Sigmoid colon (tissue), 7 donors: ENCODE data around the gene NUPR2. TPM values are rescaled to one million over a fixed set of nuclear protein-coding genes. Genes with fewer than 3 reads are reported as not detected.

Experiments used
- polyA plus RNA-seq, 3 donors: library from polyadenylated mRNA; stranded (reverse); fragments of 200-250 nt; gene quantifications; one replicate each; pipeline ENCODE4 v1.2.3, GENCODE V29; 2013
- total RNA-seq, 4 donors: library from RNA; depleted of rRNA; stranded (reverse); fragments of >200 nt; gene quantifications; one replicate each; pipeline ENCODE4 v1.1.0, GENCODE V29; 2016
- donor health status: healthy with polysubstance abuse.
- donor health status: Bipolar disorder and iron deficiency.
- donor health status: healthy.

NUPR2 gene
- total and polyA plus RNA-seq, 7 donors, result 1.8 to 6.0 (median 2.9) TPM; not detected in 4

Other genes starting within 250 kb of the NUPR2 start
- gene ZNF713, start 229.0 kb downstream of the NUPR2 start, total RNA-seq, result 1 to 10 TPM; 2.2 to 6.6 (median 2.5) TPM
- 1 to 10 TPM in 2 of 3 donors, under 1 TPM in 1; 0.69 to 1.2 (median 1.2) TPM for gene ZNF713, start 229.0 kb downstream of the NUPR2 start, polyA plus RNA-seq
- 10 to 100 TPM in 3 of 4 donors, 1 to 10 TPM in 1; 9.7 to 15.6 (median 12.5) TPM for gene MRPS17, start 164.5 kb downstream of the NUPR2 start, total RNA-seq
- 10 to 100 TPM; 13.2 to 17.1 (median 16.9) TPM for gene MRPS17, start 164.5 kb downstream of the NUPR2 start, polyA plus RNA-seq
- 100 to 1,000 TPM; 101 to 158 (median 134) TPM for gene NIPSNAP2, start 151.8 kb downstream of the NUPR2 start, total RNA-seq
- 100 to 1,000 TPM in 1 of 3 donors, 10 to 100 TPM in 2; 39.6 to 116 (median 77.5) TPM for gene NIPSNAP2, start 151.8 kb downstream of the NUPR2 start, polyA plus RNA-seq
- gene PSPH, start 65.0 kb downstream of the NUPR2 start, total RNA-seq, result 10 to 100 TPM in 2 of 4 donors, 1 to 10 TPM in 2; 7.2 to 18.8 (median 9.9) TPM
- gene PSPH, start 65.0 kb downstream of the NUPR2 start, polyA plus RNA-seq, result 10 to 100 TPM in 1 of 3 donors, 1 to 10 TPM in 2; 7.2 to 15.1 (median 7.2) TPM
- gene CCT6A, start 64.7 kb downstream of the NUPR2 start, total RNA-seq, result 10 to 100 TPM; 67.0 to 93.1 (median 88.5) TPM
- gene CCT6A, start 64.7 kb downstream of the NUPR2 start, polyA plus RNA-seq, result 100 to 1,000 TPM in 1 of 3 donors, 10 to 100 TPM in 2; 52.9 to 114 (median 72.4) TPM
- gene SUMF2, start 52.1 kb downstream of the NUPR2 start, total RNA-seq, result 100 to 1,000 TPM in 2 of 4 donors, 10 to 100 TPM in 2; 87.5 to 107 (median 96.3) TPM
- gene SUMF2, start 52.1 kb downstream of the NUPR2 start, polyA plus RNA-seq, result 10 to 100 TPM; 24.6 to 93.4 (median 38.8) TPM
- 10 to 100 TPM in 1 of 4 donors, 1 to 10 TPM in 3; 3.2 to 18.7 (median 5.6) TPM for gene PHKG1, start 23.5 kb downstream of the NUPR2 start, total RNA-seq
- 1 to 10 TPM in 1 of 3 donors, under 1 TPM in 1, not detected in 1; 0.60 to 3.8 TPM for gene PHKG1, start 23.5 kb downstream of the NUPR2 start, polyA plus RNA-seq
- gene CHCHD2, start 9.9 kb downstream of the NUPR2 start, total RNA-seq, result 100 to 1,000 TPM; 315 to 508 (median 451) TPM
- gene CHCHD2, start 9.9 kb downstream of the NUPR2 start, polyA plus RNA-seq, result 100 to 1,000 TPM; 636 to 769 (median 665) TPM